Measurements from ENCODE around the gene C22orf15.

DNA sequence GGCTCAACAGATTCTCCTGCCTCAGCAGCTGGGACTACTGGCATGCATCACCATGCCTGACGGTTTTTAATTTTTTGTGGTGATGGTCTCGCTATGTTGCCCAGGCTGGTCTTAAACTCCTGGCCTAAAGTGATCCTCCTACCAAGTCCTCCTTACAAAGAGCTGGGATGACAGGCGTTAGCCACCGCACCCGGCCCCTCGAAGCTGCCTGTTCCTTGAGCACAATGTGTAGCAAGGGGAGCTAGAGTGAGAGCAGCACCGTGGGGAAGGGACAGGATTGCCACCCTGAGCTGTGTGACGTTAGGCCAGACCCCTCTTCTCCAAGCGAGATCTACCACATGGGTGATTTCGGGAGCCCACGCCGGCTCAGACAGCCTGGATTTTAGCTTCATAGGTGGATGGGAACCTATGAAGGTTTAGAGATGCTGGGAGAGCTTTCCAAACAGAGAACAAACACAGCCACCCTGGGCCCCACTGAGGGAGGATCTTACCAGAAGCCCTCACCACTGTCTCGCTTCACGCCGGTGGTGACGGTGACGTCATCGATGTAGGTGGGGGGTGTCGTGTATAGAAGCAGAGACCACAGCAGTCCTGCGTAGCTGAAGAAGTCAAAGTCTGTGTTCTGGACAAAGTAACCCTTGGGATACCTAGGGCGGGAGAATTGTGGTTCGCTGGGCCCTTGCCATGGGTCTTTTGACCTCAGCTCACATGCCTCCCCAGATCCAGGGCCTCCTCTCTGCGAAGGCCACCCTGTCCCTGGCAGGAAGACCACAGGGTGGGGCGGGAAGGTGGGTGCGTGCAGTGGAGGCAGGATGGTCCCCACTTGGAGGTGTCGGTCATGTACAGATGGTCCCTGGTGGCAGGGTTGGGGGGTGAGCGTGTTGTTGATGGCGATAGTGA lies 48.8 kb upstream of the C22orf15 start:
- TF ChIP-seq GTF2I (CRISPR knock-in tag; conservative IDR thresholded peaks at IDR 0.05) (no peak), SP1 (CRISPR knock-in tag; conservative IDR thresholded peaks at IDR 0.05) (no peak), ELF4 (CRISPR knock-in tag; IDR thresholded peaks at IDR 0.05; ENCODE audit: low read depth) (no peak), ZNF121 (CRISPR knock-in tag; IDR thresholded peaks at IDR 0.05) (no peak), SMAD3 (CRISPR knock-in tag; IDR thresholded peaks at IDR 0.05; ENCODE audit: borderline replicate concordance) (no peak)
- TF ChIP-seq, protein P1, sequence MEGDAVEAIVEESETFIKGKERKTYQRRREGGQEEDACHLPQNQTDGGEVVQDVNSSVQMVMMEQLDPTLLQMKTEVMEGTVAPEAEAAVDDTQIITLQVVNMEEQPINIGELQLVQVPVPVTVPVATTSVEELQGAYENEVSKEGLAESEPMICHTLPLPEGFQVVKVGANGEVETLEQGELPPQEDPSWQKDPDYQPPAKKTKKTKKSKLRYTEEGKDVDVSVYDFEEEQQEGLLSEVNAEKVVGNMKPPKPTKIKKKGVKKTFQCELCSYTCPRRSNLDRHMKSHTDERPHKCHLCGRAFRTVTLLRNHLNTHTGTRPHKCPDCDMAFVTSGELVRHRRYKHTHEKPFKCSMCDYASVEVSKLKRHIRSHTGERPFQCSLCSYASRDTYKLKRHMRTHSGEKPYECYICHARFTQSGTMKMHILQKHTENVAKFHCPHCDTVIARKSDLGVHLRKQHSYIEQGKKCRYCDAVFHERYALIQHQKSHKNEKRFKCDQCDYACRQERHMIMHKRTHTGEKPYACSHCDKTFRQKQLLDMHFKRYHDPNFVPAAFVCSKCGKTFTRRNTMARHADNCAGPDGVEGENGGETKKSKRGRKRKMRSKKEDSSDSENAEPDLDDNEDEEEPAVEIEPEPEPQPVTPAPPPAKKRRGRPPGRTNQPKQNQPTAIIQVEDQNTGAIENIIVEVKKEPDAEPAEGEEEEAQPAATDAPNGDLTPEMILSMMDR (IDR thresholded peaks at IDR 0.05), result no peak
- TF ChIP-seq, protein P2, sequence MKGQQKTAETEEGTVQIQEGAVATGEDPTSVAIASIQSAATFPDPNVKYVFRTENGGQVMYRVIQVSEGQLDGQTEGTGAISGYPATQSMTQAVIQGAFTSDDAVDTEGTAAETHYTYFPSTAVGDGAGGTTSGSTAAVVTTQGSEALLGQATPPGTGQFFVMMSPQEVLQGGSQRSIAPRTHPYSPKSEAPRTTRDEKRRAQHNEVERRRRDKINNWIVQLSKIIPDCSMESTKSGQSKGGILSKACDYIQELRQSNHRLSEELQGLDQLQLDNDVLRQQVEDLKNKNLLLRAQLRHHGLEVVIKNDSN (CRISPR knock-in tag; IDR thresholded peaks at IDR 0.05), result no peak
- TF ChIP-seq, protein P3, sequence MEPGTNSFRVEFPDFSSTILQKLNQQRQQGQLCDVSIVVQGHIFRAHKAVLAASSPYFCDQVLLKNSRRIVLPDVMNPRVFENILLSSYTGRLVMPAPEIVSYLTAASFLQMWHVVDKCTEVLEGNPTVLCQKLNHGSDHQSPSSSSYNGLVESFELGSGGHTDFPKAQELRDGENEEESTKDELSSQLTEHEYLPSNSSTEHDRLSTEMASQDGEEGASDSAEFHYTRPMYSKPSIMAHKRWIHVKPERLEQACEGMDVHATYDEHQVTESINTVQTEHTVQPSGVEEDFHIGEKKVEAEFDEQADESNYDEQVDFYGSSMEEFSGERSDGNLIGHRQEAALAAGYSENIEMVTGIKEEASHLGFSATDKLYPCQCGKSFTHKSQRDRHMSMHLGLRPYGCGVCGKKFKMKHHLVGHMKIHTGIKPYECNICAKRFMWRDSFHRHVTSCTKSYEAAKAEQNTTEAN (CRISPR knock-in tag; IDR thresholded peaks at IDR 0.05), result no peak
- TF ChIP-seq, protein P4, sequence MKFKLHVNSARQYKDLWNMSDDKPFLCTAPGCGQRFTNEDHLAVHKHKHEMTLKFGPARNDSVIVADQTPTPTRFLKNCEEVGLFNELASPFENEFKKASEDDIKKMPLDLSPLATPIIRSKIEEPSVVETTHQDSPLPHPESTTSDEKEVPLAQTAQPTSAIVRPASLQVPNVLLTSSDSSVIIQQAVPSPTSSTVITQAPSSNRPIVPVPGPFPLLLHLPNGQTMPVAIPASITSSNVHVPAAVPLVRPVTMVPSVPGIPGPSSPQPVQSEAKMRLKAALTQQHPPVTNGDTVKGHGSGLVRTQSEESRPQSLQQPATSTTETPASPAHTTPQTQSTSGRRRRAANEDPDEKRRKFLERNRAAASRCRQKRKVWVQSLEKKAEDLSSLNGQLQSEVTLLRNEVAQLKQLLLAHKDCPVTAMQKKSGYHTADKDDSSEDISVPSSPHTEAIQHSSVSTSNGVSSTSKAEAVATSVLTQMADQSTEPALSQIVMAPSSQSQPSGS (CRISPR knock-in tag; IDR thresholded peaks at IDR 0.05; ENCODE audit: borderline replicate concordance, low read depth), result no peak
